Loucy (cell line): ENCODE data around the gene ABAT.

Experiments
- H2AFZ ChIP-seq: fragments of 200-600 bp; sonication (generic); 2 replicates; pipeline ENCODE4 v1.6.0; 2016; ENCODE audit warnings: antibody characterized with exemption, mild to moderate bottlenecking, low read length, moderate library complexity
- H3F3A ChIP-seq: fragments of 200-600 bp; 2 replicates; pipeline ENCODE4 v1.6.0; 2016; ENCODE audit warnings: antibody characterized with exemption, low read depth, mild to moderate bottlenecking
- H3K27me3 ChIP-seq: fragments of 200-600 bp; sonication (generic); 2 replicates; pipeline ENCODE4 v1.6.1; 2014; ENCODE audit warnings: low read length, mild to moderate bottlenecking; ENCODE audit not compliant: insufficient read depth, poor library complexity, severe bottlenecking
- H3K36me3 ChIP-seq: fragments of 200-600 bp; sonication (generic); 2 replicates; pipeline ENCODE4 v1.6.1; 2016; ENCODE audit warnings: low read length; ENCODE audit not compliant: insufficient read depth
- H3K4me1 ChIP-seq: fragments of 200-600 bp; sonication (generic); 2 replicates; pipeline ENCODE4 v1.5.1; 2014; ENCODE audit warnings: low read length, mild to moderate bottlenecking; ENCODE audit not compliant: insufficient read depth, poor library complexity, severe bottlenecking
- H3K4me2 ChIP-seq: fragments of 200-600 bp; sonication (generic); 2 replicates; pipeline ENCODE4 v1.6.0; 2014; ENCODE audit warnings: antibody characterized with exemption, low read length, low read depth, mild to moderate bottlenecking; ENCODE audit not compliant: poor library complexity, severe bottlenecking
- H3K4me3 ChIP-seq: fragments of 200-600 bp; sonication (generic); 2 replicates; pipeline ENCODE4 v1.5.1; 2014; ENCODE audit warnings: low read length, mild to moderate bottlenecking, mixed read lengths; ENCODE audit not compliant: poor library complexity, severe bottlenecking
- H3K79me2 ChIP-seq: fragments of 200-600 bp; sonication (generic); 2 replicates; pipeline ENCODE4 v1.6.1; 2014; ENCODE audit warnings: low read length; ENCODE audit not compliant: insufficient read depth
- H3K9ac ChIP-seq: fragments of 200-600 bp; sonication (generic); 2 replicates; pipeline ENCODE4 v1.6.0; 2014; ENCODE audit warnings: mild to moderate bottlenecking, low read depth, low read length, moderate library complexity; ENCODE audit not compliant: poor library complexity, severe bottlenecking
- H3K9me2 ChIP-seq: fragments of 200-600 bp; sonication (generic); replicated peaks from 2 replicates; pipeline ENCODE4 v1.6.1; 2016; ENCODE audit warnings: low read depth, low read length, mixed read lengths
- H3K9me3 ChIP-seq: fragments of 200-600 bp; sonication (generic); 2 replicates; pipeline ENCODE4 v1.6.1; 2014; ENCODE audit warnings: mild to moderate bottlenecking, antibody characterized with exemption, low read length, low read depth; ENCODE audit not compliant: insufficient read depth
- H4K20me1 ChIP-seq: fragments of 200-600 bp; sonication (generic); 2 replicates; pipeline ENCODE4 v1.6.0; 2014; ENCODE audit warnings: antibody characterized with exemption, low read length, mild to moderate bottlenecking; ENCODE audit not compliant: insufficient read depth, poor library complexity, severe bottlenecking
- CTCF ChIP-seq: fragments of 200-600 bp; sonication (generic); conservative IDR thresholded peaks from 2 replicates; pipeline ENCODE4 v1.5.1; 2014; ENCODE audit warnings: mild to moderate bottlenecking, antibody characterized with exemption, low read length
- EZH2phosphoT487 ChIP-seq: fragments of 200-600 bp; IDR thresholded peaks from 2 replicates; pipeline ENCODE4 v1.6.1; 2018; ENCODE audit warnings: antibody characterized with exemption, mild to moderate bottlenecking, moderate library complexity, borderline replicate concordance

The ABAT gene

GRCh38 chr16:8717892-8718415, 43.5 kb downstream of the ABAT start:
- no peaks in the 10 kb centered on the region for H3F3A ChIP-seq
- H3K9me3 ChIP-seq: no peaks in the 10 kb centered on the region
- H3K9me2 ChIP-seq: no peaks in the 10 kb centered on the region
- no peak overlapping the region for H3K4me3 ChIP-seq
- H3K27me3 ChIP-seq: no peaks in the 10 kb centered on the region
- H3K79me2 ChIP-seq: no peaks in the 10 kb centered on the region
- H3K4me2 ChIP-seq: no peak overlapping the region
- no peaks in the 10 kb centered on the region for H3K4me1 ChIP-seq
- TF ChIP-seq CTCF (no peak), EZH2phosphoT487 (no peak)
- no peaks in the 10 kb centered on the region for H4K20me1 ChIP-seq
- no peak overlapping the region for H2AFZ ChIP-seq
- H3K36me3 ChIP-seq: no peaks in the 10 kb centered on the region
- H3K9ac ChIP-seq: no peak overlapping the region

GRCh38 chr16:8718851-8719680, 44.6 kb downstream of the ABAT start:
- H3K9me2 ChIP-seq: no peaks in the 10 kb centered on the region
- no peaks in the 10 kb centered on the region for H3K4me1 ChIP-seq
- TF ChIP-seq EZH2phosphoT487 (no peak), CTCF (no peak)
- no peak overlapping the region for H3K4me3 ChIP-seq
- H3K9me3 ChIP-seq: no peaks in the 10 kb centered on the region
- no peaks in the 10 kb centered on the region for H4K20me1 ChIP-seq
- no peaks in the 10 kb centered on the region for H3K79me2 ChIP-seq
- no peak overlapping the region for H3K9ac ChIP-seq
- no peaks in the 10 kb centered on the region for H3F3A ChIP-seq
- no peak overlapping the region for H3K4me2 ChIP-seq
- H2AFZ ChIP-seq: no peak overlapping the region
- H3K36me3 ChIP-seq: no peaks in the 10 kb centered on the region
- H3K27me3 ChIP-seq: no peaks in the 10 kb centered on the region

- no peaks in the 10 kb centered on the region for H3K27me3 ChIP-seq
- TF ChIP-seq EZH2phosphoT487 (no peak), CTCF (no peak)
- H3K4me2 ChIP-seq: no peak overlapping the region
- H3K9me2 ChIP-seq: no peaks in the 10 kb centered on the region
- H3K79me2 ChIP-seq: no peaks in the 10 kb centered on the region
- no peaks in the 10 kb centered on the region for H3K36me3 ChIP-seq
- no peaks in the 10 kb centered on the region for H3F3A ChIP-seq
- no peaks in the 10 kb centered on the region for H3K4me1 ChIP-seq
- no peak overlapping the region for H3K4me3 ChIP-seq
- H3K9me3 ChIP-seq: no peaks in the 10 kb centered on the region
- H4K20me1 ChIP-seq: no peaks in the 10 kb centered on the region
- H3K9ac ChIP-seq: no peak overlapping the region
- no peak overlapping the region for H2AFZ ChIP-seq
These were observed 45.9 kb downstream of the ABAT start for GRCh38 chr16:8720080-8720966.
